Stimulated activated CD4-positive, alpha-beta T cell treated with anti-CD3 and anti-CD28 coated beads, Interleukin-2, amount 100 ng/mL, for 48 hours (primary cell): ENCODE results near the gene RTCA.
"Not testable (repeated sequence)": the region's sequence is repeated elsewhere in the genome, so short reads cannot be mapped to it uniquely, and the experiment has no call there.

Experiments
- DNase-seq, 2 donors: peaks; one replicate each; pipeline ENCODE4 v3.0.0-alpha.2; 2020

Gene RTCA

GRCh38 chr1:100309863-100310262, 43.8 kb downstream of the RTCA start:
- DNase-seq = no peak

GRCh38 chr1:100313382-100313781, 47.4 kb downstream of the RTCA start:
- DNase-seq = no peak

GRCh38 chr1:100316622-100317021, 50.6 kb downstream of the RTCA start:
- DNase-seq = no peak

GRCh38 chr1:100320311-100321099, 54.5 kb downstream of the RTCA start:
- DNase-seq = no peak

DNA sequence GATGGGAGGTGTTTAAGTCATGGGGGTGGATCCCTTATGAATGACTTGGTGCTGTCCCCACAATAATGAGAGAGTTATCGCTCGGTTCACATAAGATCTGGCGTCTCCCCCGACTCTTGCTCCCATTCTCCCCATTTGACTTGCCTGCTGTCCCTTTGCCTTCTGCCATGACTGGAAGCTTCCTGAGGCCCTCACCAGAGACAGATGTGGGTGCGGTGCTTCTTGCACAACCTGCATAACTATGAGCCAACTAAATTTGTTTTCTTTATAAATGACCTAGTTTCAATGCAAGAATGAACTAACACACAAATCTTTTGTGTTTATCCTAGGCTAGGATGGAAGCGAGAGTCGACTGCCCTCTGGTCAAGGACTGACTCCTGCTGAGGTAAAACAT, 55.1 kb downstream of the RTCA start:
- DNase-seq = no peak

DNA sequence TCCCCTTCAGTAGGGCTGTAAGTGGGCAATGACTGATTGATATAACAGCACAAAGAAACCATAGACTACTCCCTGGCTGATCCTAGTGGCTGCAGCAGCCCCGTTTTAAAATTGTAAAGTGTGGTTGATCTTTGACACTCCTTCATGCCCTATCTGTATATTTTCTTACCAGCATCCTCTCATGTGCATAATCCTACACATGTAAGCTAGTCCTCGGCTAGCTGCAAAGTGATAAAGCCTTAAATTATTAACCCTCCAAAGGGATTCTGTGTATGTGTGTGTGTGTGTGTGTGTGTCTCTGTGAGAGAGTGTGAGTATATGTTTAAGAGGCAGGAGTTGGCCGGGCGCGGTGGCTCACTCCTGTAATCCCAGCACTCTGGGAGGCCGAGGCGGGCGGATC, 55.5 kb downstream of the RTCA start:
- DNase-seq = no peak

GRCh38 chr1:100322436-100323211, 56.6 kb downstream of the RTCA start:
- no peak for DNase-seq

DNA sequence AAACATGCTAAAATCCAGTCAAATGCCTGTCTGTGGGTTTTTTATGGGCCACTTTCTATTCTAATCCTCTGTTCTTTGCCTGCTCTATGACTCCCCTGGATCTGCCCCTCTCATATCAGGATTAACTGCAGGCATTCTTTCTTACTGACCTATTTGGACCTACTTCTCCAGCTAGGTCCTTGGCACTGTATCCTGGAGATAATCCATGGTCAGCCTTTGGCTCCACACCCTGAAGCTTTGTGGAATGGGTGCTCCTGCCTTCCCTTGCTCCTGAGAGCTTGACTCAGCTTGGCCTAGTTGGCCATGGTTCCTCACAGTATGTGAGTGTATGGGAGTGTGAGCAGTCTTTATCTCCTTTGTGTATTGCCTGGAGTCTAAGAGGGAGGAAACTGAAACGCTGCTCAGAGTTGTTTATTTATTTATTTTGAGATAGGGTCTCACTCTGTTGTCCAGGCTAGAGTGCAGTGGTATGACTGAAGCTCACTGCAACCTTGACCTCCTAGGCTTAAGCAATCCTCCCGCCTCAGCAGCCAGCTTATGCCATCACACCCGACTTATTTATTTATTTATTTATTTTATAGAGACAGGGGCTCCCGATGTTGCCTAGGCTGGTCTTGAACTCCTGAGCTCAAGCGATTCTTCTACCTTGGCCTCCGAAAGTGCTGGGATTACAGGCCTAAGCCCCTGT, 57.5 kb downstream of the RTCA start:
- DNase-seq = no peak

DNA sequence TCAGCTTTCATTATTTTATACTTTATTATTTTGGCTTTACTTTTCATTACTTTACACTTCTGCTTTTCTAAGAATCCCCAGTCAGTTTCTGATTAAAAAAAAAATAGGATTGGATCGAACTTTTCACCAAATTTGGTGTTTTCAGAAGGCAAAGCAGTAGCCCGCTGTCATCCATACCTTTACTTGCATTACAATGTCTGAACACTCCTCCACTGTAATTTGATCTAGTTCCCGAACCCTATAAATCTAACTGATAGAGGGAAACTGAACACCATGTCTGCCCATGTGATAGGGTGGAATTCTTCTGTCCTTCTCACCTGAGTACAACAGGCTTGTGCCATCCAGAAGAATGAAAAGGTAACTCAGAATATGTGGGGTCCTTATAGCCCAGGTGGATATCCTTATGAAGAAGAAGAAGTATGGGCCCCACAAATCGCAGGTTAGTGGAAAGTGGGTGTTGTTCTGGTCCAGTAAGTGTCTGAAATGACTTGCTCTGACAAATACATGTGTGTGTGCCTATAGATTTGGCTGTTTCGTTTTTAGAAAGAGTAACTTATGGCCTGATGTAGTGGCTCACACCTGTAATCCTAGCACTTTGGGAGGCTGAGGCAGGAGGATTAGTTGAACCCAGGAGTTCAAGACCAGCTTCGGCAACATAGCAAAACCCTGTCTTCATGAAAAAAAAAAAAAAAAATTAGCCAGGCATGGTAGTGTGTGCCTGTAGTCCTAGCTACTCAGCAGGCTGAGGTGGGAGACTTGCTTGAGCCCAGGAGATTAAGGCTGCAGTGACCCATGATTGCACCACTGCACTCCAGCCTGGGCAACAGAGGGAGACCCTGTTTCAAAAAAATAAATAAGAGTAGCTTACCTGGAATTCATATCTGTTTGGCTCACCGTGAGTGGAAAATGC, 59.7 kb downstream of the RTCA start:
- no peak for DNase-seq

DNA sequence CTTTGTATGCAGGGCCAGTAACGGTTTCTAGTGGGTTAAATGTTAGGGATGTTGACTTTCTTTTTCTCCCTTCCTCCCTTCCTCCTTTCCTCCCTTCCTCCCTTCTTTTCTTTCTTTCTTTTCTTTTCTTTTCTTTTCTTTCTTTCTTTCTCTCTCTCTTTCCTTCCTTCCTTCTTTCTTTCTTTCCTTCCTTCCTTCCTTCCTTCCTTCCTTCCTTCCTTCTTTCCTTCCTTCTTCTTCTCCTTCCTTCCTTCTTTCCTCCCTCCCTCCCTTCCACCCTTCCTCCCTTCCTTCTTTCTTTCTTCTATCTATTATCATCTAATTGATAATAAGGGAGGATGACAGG, 60.3 kb downstream of the RTCA start:
- not testable (repeated sequence) for DNase-seq

GRCh38 chr1:100328133-100328532, 62.1 kb downstream of the RTCA start:
- DNase-seq = no peak

GRCh38 chr1:100331146-100331545, 65.1 kb downstream of the RTCA start:
- not testable (repeated sequence) for DNase-seq

- no peak for DNase-seq
Observed at GRCh38 chr1:100332331-100332730, 66.3 kb downstream of the RTCA start.

- no peak for DNase-seq
Observed at GRCh38 chr1:100335436-100335835, 69.4 kb downstream of the RTCA start.

GRCh38 chr1:100337878-100338277, 71.9 kb downstream of the RTCA start:
- DNase-seq = not testable (repeated sequence)

GRCh38 chr1:100339735-100340134, 73.7 kb downstream of the RTCA start:
- not testable (repeated sequence) for DNase-seq

DNA sequence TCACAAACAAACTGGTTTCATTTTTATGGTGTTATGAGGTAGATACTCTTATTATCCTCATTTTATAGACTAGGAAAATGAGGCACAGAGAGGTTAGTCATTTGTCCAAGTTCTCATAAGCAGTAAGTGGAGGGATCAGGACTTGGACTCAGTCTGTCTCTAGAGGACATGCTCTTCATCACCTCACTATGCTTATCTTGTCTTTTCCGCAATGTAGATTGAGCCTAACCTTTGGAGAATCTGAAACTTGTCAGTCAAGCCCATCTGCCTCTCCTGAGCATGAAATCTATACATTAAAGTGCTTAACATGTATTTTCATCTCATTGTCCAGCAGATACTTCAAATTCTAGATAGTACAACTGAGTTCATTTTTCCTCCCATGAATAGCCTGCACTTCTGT, 74.5 kb downstream of the RTCA start:
- no peak for DNase-seq

- no peak for DNase-seq
Observed at GRCh38 chr1:100342348-100342747, 76.3 kb downstream of the RTCA start.
